ENCODE results near the gene PARVG.

PARVG gene

GRCh38 chr22:44256085-44256484, 75.4 kb downstream of the PARVG start:
- Histone ChIP-seq H3K9me3 (ENCODE audit: control insufficient read depth, insufficient read depth, low read length) (no peaks in the 10 kb centered on the region), H3K9me2 (replicated peaks; ENCODE audit: control insufficient read depth, low read length) (no peaks in the 10 kb centered on the region), H3F3A (ENCODE audit: control insufficient read depth, insufficient read depth) (no peaks in the 10 kb centered on the region), H3K27ac (ENCODE audit: low read depth, low read length) (no peak overlapping the region), H3K4me3 (ENCODE audit: low read length) (no peak overlapping the region), H3K27me3 (ENCODE audit: control insufficient read depth, low read length) (no peaks in the 10 kb centered on the region), H3K4me1 (ENCODE audit: control insufficient read depth, low read length) (peaks cover 25% of the 10 kb centered on the region), H4K20me1 (ENCODE audit: control insufficient read depth, insufficient read depth, low read depth, low read length) (no peaks in the 10 kb centered on the region), H3K4me2 (ENCODE audit: low read length) (no peak overlapping the region), H3K36me3 (ENCODE audit: control insufficient read depth, low read length) (no peaks in the 10 kb centered on the region), H3K79me2 (ENCODE audit: control insufficient read depth, low read length) (no peaks in the 10 kb centered on the region)
- TF ChIP-seq EZH2phosphoT487 (IDR thresholded peaks at IDR 0.05; ENCODE audit: borderline replicate concordance, low read length) = no peak
- TF ChIP-seq, protein P1, sequence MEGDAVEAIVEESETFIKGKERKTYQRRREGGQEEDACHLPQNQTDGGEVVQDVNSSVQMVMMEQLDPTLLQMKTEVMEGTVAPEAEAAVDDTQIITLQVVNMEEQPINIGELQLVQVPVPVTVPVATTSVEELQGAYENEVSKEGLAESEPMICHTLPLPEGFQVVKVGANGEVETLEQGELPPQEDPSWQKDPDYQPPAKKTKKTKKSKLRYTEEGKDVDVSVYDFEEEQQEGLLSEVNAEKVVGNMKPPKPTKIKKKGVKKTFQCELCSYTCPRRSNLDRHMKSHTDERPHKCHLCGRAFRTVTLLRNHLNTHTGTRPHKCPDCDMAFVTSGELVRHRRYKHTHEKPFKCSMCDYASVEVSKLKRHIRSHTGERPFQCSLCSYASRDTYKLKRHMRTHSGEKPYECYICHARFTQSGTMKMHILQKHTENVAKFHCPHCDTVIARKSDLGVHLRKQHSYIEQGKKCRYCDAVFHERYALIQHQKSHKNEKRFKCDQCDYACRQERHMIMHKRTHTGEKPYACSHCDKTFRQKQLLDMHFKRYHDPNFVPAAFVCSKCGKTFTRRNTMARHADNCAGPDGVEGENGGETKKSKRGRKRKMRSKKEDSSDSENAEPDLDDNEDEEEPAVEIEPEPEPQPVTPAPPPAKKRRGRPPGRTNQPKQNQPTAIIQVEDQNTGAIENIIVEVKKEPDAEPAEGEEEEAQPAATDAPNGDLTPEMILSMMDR (IDR thresholded peaks at IDR 0.05; ENCODE audit: low read depth, low read length, poor library complexity, severe bottlenecking) = no peak

- Histone ChIP-seq H3K4me2 (ENCODE audit: low read length) (peak overlapping the region; percentile 15), H3K9me3 (ENCODE audit: control insufficient read depth, insufficient read depth, low read length) (no peaks in the 10 kb centered on the region), H3K79me2 (ENCODE audit: control insufficient read depth, low read length) (no peaks in the 10 kb centered on the region), H3K27ac (ENCODE audit: low read depth, low read length) (no peak overlapping the region), H3K9me2 (replicated peaks; ENCODE audit: control insufficient read depth, low read length) (no peaks in the 10 kb centered on the region), H3K4me1 (ENCODE audit: control insufficient read depth, low read length) (peaks cover 25% of the 10 kb centered on the region), H3K27me3 (ENCODE audit: control insufficient read depth, low read length) (no peaks in the 10 kb centered on the region), H3K4me3 (ENCODE audit: low read length) (no peak overlapping the region), H3F3A (ENCODE audit: control insufficient read depth, insufficient read depth) (no peaks in the 10 kb centered on the region), H3K36me3 (ENCODE audit: control insufficient read depth, low read length) (no peaks in the 10 kb centered on the region), H4K20me1 (ENCODE audit: control insufficient read depth, insufficient read depth, low read depth, low read length) (no peaks in the 10 kb centered on the region)
- TF ChIP-seq, protein P1 (IDR thresholded peaks at IDR 0.05; ENCODE audit: low read depth, low read length, poor library complexity, severe bottlenecking) = no peak
- TF ChIP-seq EZH2phosphoT487 (IDR thresholded peaks at IDR 0.05; ENCODE audit: borderline replicate concordance, low read length) = no peak
Measured at GRCh38 chr22:44256556-44257485, 76.1 kb downstream of the PARVG start.
